A673 (cell line): Measurements from ENCODE around the gene CEACAM3. TPM values are rescaled to one million over a fixed set of nuclear protein-coding genes. Genes with fewer than 3 reads are reported as not detected.

Source experiments
- BruUV-seq: library from RNA; stranded (reverse); fragments of 400-500 nt; replicated peaks from 2 replicates; lab custom pipeline; 2021; lab: Mats Ljungman, UMichigan
- CTCF ChIA-PET: fragments of 300-600 bp; sonication (Branson Sonifier 250); formaldehyde crosslinking; loops from one replicate; lab custom pipeline; 2022; ENCODE audit warnings: antibody characterized with exemption; lab: Charles Lee
- POLR2A ChIA-PET: fragments of 300-600 bp; sonication (Branson Sonifier 250); formaldehyde crosslinking; loops from one replicate; lab custom pipeline; 2022; ENCODE audit warnings: antibody characterized with exemption; ENCODE audit not compliant: low non-redundant PET; lab: Charles Lee
- DNase-seq: peaks from one replicate; pipeline ENCODE4 v3.0.0-alpha.2; 2015; ENCODE audit warnings: low spot score
- H3K27ac ChIP-seq: fragments of 200-600 bp; sonication (generic); 2 replicates; pipeline ENCODE4 v1.5.1; 2016; ENCODE audit warnings: mixed run types, low read depth, mild to moderate bottlenecking, mixed read lengths, antibody characterized with exemption, low read length; ENCODE audit not compliant: poor library complexity, severe bottlenecking
- H3K27me3 ChIP-seq: fragments of 200-600 bp; sonication (generic); replicated peaks from 2 replicates; pipeline ENCODE4 v1.6.1; 2017; ENCODE audit warnings: mixed run types, low read depth, mild to moderate bottlenecking, mixed read lengths, antibody characterized with exemption, low read length; ENCODE audit not compliant: insufficient read depth, poor library complexity
- H3K36me3 ChIP-seq: fragments of 200-600 bp; sonication (generic); 2 replicates; pipeline ENCODE4 v1.6.1; 2016; ENCODE audit warnings: mixed run types, mild to moderate bottlenecking, mixed read lengths, antibody characterized with exemption, low read length; ENCODE audit not compliant: insufficient read depth, poor library complexity, severe bottlenecking
- H3K4me1 ChIP-seq: fragments of 200-600 bp; sonication (generic); 2 replicates; pipeline ENCODE4 v1.6.1; 2017; ENCODE audit warnings: mixed run types, mild to moderate bottlenecking, mixed read lengths, antibody characterized with exemption, low read length; ENCODE audit not compliant: insufficient read depth, poor library complexity, severe bottlenecking
- H3K4me3 ChIP-seq: fragments of 200-600 bp; sonication (generic); 2 replicates; pipeline ENCODE4 v1.5.1; 2016; ENCODE audit warnings: low read depth, mixed run types, mild to moderate bottlenecking, mixed read lengths, low read length; ENCODE audit not compliant: poor library complexity, severe bottlenecking
- H3K9me3 ChIP-seq: fragments of 200-600 bp; sonication (generic); 2 replicates; pipeline ENCODE4 v1.6.1; 2016; ENCODE audit warnings: mixed run types, low read depth, mild to moderate bottlenecking, mixed read lengths, antibody characterized with exemption, low read length; ENCODE audit not compliant: poor library complexity, severe bottlenecking
- CTCF ChIP-seq: fragments of 300-800, 200-600 bp; sonication (generic); conservative IDR thresholded peaks from 2 replicates; pipeline ENCODE4 v1.5.1; 2017; ENCODE audit warnings: low read depth, mild to moderate bottlenecking, antibody characterized with exemption, low read length, moderate library complexity, mixed read lengths
- EZH2 ChIP-seq: fragments of 200-600 bp; sonication (generic); IDR thresholded peaks from 2 replicates; pipeline ENCODE4 v1.6.1; 2017; ENCODE audit warnings: borderline replicate concordance, low read depth, mild to moderate bottlenecking, mixed read lengths, antibody characterized with exemption, low read length; ENCODE audit not compliant: poor library complexity, severe bottlenecking
- intact Hi-C: fragments of 100-400 bp; cut with micrococcal nuclease; formaldehyde crosslinking; loops from one replicate; pipeline ENCODE4 v1.10.0; 2022; ENCODE audit not compliant: unreplicated experiment
- total RNA-seq: library from RNA; stranded (reverse); gene quantifications from 2 replicates; pipeline ENCODE4 v1.2.3, GENCODE V29; 2021

Gene CEACAM3
- total RNA-seq, 1 experiment from 2014 or later, result not detected

- no peaks in the 10 kb centered on the region for H3K4me1 ChIP-seq
- POLR2A ChIA-PET, result no interaction called here
- H3K27me3 ChIP-seq, result no peaks in the 10 kb centered on the region
- intact Hi-C loops, result no loop called here
- CTCF ChIA-PET, result no interaction called here
- H3K4me3 ChIP-seq, result no peak overlapping the region
- no TSS peak for BruUV-seq
- H3K36me3 ChIP-seq, result no peaks in the 10 kb centered on the region
- H3K27ac ChIP-seq, result no peak overlapping the region
- no peak for DNase-seq
- H3K9me3 ChIP-seq, result no peaks in the 10 kb centered on the region
- no peak for TF ChIP-seq EZH2
- TF ChIP-seq CTCF, result no peak
Measured at GRCh38 chr19:41807176-41807575, 10.8 kb downstream of the CEACAM3 start.

GRCh38 chr19:41808663-41809566 lies 12.5 kb downstream of the CEACAM3 start:
- Histone ChIP-seq H3K36me3 (no peaks in the 10 kb centered on the region), H3K9me3 (no peaks in the 10 kb centered on the region), H3K27me3 (no peaks in the 10 kb centered on the region), H3K4me3 (no peak overlapping the region), H3K4me1 (no peaks in the 10 kb centered on the region), H3K27ac (no peak overlapping the region)
- intact Hi-C loops, result no loop called here
- CTCF ChIA-PET, result no interaction called here
- BruUV-seq, result no TSS peak
- POLR2A ChIA-PET, result no interaction called here
- DNase-seq, result no peak
- no peak for TF ChIP-seq CTCF
- no peak for TF ChIP-seq EZH2

- no peaks in the 10 kb centered on the region for H3K4me1 ChIP-seq
- ChIA-PET CTCF (no interaction called here), POLR2A (no interaction called here)
- H3K36me3 ChIP-seq, result no peaks in the 10 kb centered on the region
- no peak overlapping the region for H3K4me3 ChIP-seq
- no peaks in the 10 kb centered on the region for H3K9me3 ChIP-seq
- no peaks in the 10 kb centered on the region for H3K27me3 ChIP-seq
- TF ChIP-seq CTCF (no peak), EZH2 (no peak)
- no TSS peak for BruUV-seq
- no peak overlapping the region for H3K27ac ChIP-seq
- no peak for DNase-seq
- intact Hi-C loops, result no loop called here
Measured at GRCh38 chr19:41810301-41810700, 13.9 kb downstream of the CEACAM3 start.
